ELR (cell line): ENCODE measurements around the gene RAP1GAP2.
A peak's percentile ranks its signal among the peaks of the same experiment; 100 is the strongest.
"Not testable (repeated sequence)": the region's sequence is repeated elsewhere in the genome, so short reads cannot be mapped to it uniquely, and the experiment has no call there.

ENCODE experiments used
- DNase-seq: peaks from one replicate; pipeline ENCODE4 v3.0.0-alpha.2; 2015; ENCODE audit warnings: low read depth

Gene RAP1GAP2

GRCh38 chr17:3046753-3047152, 250.5 kb downstream of the RAP1GAP2 start:
- DNase-seq = no peak

- DNase-seq = peak; percentile 86
These were observed 252.7 kb downstream of the RAP1GAP2 start for GRCh38 chr17:3048727-3049471.

- DNase-seq = no peak
These were observed 253.6 kb downstream of the RAP1GAP2 start for GRCh38 chr17:3049705-3050295.

- DNase-seq = not testable (repeated sequence)
These were observed 258.6 kb downstream of the RAP1GAP2 start for GRCh38 chr17:3054868-3055267.

- DNase-seq = not testable (repeated sequence)
These were observed 266.7 kb downstream of the RAP1GAP2 start for GRCh38 chr17:3062824-3063377.

- not testable (repeated sequence) for DNase-seq
These were observed 267.3 kb downstream of the RAP1GAP2 start, which contains the start of gene OR1D5 for GRCh38 chr17:3063507-3063906. TSS of gene OR1D5 (minus strand) at chr17:3063607. CDS start at chr17:3063607, 0 bp downstream.

GRCh38 chr17:3065192-3065591, 269.0 kb downstream of the RAP1GAP2 start:
- DNase-seq = not testable (repeated sequence)

GRCh38 chr17:3073850-3074249, 277.6 kb downstream of the RAP1GAP2 start:
- not testable (repeated sequence) for DNase-seq
